HepG2 (cell line): Measurements from ENCODE around the gene DYTN. TPM values are rescaled to one million over a fixed set of nuclear protein-coding genes. Genes with fewer than 3 reads are reported as not detected.

Experiments used
- ATF1 ChIP-seq: IDR thresholded peaks from 2 replicates; pipeline ENCODE4 v1.6.1; 2016; ENCODE audit warnings: mild to moderate bottlenecking, control low read depth
- BHLHE40 ChIP-seq: IDR thresholded peaks from 2 replicates; pipeline ENCODE4 v1.6.1; 2011; ENCODE audit warnings: low read length, improper control_type of control experiment
- DBP ChIP-seq: sonication (generic); formaldehyde crosslinking; IDR thresholded peaks from 2 replicates; pipeline ENCODE4 v1.4.0; 2020; ENCODE audit warnings: missing genetic modification reagents; ENCODE audit errors: not compliant biosample characterization
- ESRRA ChIP-seq: sonication (generic); formaldehyde crosslinking; IDR thresholded peaks from 2 replicates; pipeline ENCODE4 v1.5.1; 2020; ENCODE audit warnings: mild to moderate bottlenecking, low read depth, missing genetic modification reagents
- GTF3A ChIP-seq: sonication (generic); formaldehyde crosslinking; conservative IDR thresholded peaks from 2 replicates; pipeline ENCODE4 v1.4.0; 2020; ENCODE audit warnings: mild to moderate bottlenecking, missing genetic modification reagents
- IKZF1 ChIP-seq: fragments of 450-650 bp; IDR thresholded peaks from 2 replicates; pipeline ENCODE4 v1.7.1; 2016
- NR1H2 ChIP-seq: sonication (generic); formaldehyde crosslinking; IDR thresholded peaks from 2 replicates; pipeline ENCODE4 v1.8.1; 2022; ENCODE audit warnings: low read depth, missing genetic modification reagents, borderline replicate concordance
- PHB2 ChIP-seq: fragments of 450-650 bp; IDR thresholded peaks from 2 replicates; pipeline ENCODE4 v1.6.1; 2018; ENCODE audit not compliant: partially characterized antibody
- RBM39 ChIP-seq: fragments of 200-400 bp; formaldehyde crosslinking; IDR thresholded peaks from one replicate; pipeline ENCODE4 v1.6.1; 2018; ENCODE audit warnings: antibody characterized with exemption, mild to moderate bottlenecking, low read depth, low read length; ENCODE audit not compliant: poor library complexity, severe bottlenecking
- REST ChIP-seq, 2 experiments: IDR thresholded peaks; 2 replicates each; pipeline ENCODE4 v1.6.1; 2011 to 2012; ENCODE audit warnings: low read length in 2 of 2, borderline replicate concordance in 1 of 2, low read depth in 1 of 2, mild to moderate bottlenecking in 1 of 2, moderate library complexity in 1 of 2
- TFAP4 ChIP-seq: sonication (generic); IDR thresholded peaks from 2 replicates; pipeline ENCODE4 v1.6.1; 2016; ENCODE audit warnings: low read depth, borderline replicate concordance
- ZBTB20 ChIP-seq: sonication (generic); formaldehyde crosslinking; IDR thresholded peaks from 2 replicates; pipeline ENCODE4 v1.8.1; 2023; ENCODE audit warnings: missing genetic modification reagents, low read depth, mild to moderate bottlenecking, borderline replicate concordance
- ZBTB7B ChIP-seq: sonication (generic); formaldehyde crosslinking; IDR thresholded peaks from 2 replicates; pipeline ENCODE4 v1.4.0; 2020; ENCODE audit warnings: missing genetic modification reagents
- ZMAT5 ChIP-seq: sonication (generic); formaldehyde crosslinking; IDR thresholded peaks from 2 replicates; pipeline ENCODE4 v1.5.0; 2020; ENCODE audit warnings: mild to moderate bottlenecking, low read depth, missing genetic modification reagents, borderline replicate concordance
- ZNF296 ChIP-seq: sonication (generic); formaldehyde crosslinking; conservative IDR thresholded peaks from 2 replicates; pipeline ENCODE4 v1.5.0; 2020; ENCODE audit warnings: mild to moderate bottlenecking, missing genetic modification reagents
- ZNF512 ChIP-seq: sonication (generic); formaldehyde crosslinking; IDR thresholded peaks from 2 replicates; pipeline ENCODE4 v1.4.0; 2020; ENCODE audit warnings: mild to moderate bottlenecking, missing genetic modification reagents
- ZNF616 ChIP-seq: sonication (generic); formaldehyde crosslinking; IDR thresholded peaks from 2 replicates; pipeline ENCODE4 v1.5.0; 2020; ENCODE audit warnings: low read depth, mild to moderate bottlenecking, missing genetic modification reagents
- ZNF704 ChIP-seq: sonication (generic); formaldehyde crosslinking; IDR thresholded peaks from 2 replicates; pipeline ENCODE4 v1.8.1; 2023; ENCODE audit warnings: mild to moderate bottlenecking, inconsistent platforms, moderate library complexity, missing genetic modification reagents, borderline replicate concordance
- ZNF775 ChIP-seq: sonication (generic); formaldehyde crosslinking; IDR thresholded peaks from 2 replicates; pipeline ENCODE4 v1.4.0; 2020; ENCODE audit warnings: missing genetic modification reagents, mild to moderate bottlenecking, moderate library complexity, borderline replicate concordance
- polyA plus RNA-seq, 8 experiments: library from polyadenylated mRNA; depleted of rRNA in 3 of 8; stranded (reverse) in 7 of 8; unstranded in 1 of 8; fragments of >200 nt; fragmentation: Illumina TruSeq in 4 of 8; extraction: Trizol in 4 of 8; gene quantifications; 2 replicates each; pipeline versions ENCODE4 v1.2.1 to v1.2.3, GENCODE V29; 2011 to 2016; ENCODE audit warnings: low read depth in 4 of 8, missing spikeins in 1 of 8, mixed read lengths in 1 of 8; ENCODE audit not compliant: insufficient read depth in 1 of 8
- total RNA-seq, 5 experiments: library from RNA; depleted of rRNA; stranded (reverse); fragments of >200 nt; fragmentation: Illumina TruSeq; extraction: Trizol; gene quantifications; 2 replicates each; pipeline ENCODE4 v1.2.3, GENCODE V29; 2016; ENCODE audit warnings: low read depth in 1 of 5

The DYTN gene
- total and polyA plus RNA-seq, 2 of the 13 experiments (the other 11 are each of a cell fraction or from before 2014, with no cell fraction given): not detected

- TF ChIP-seq TFAP4 (peak; percentile 50; the same call in 1 of the 2 replicates), PHB2 (no peak), ZBTB20 (no peak), ZNF296 (CRISPR knock-in tag) (no peak), IKZF1 (no peak), ZBTB7B (CRISPR knock-in tag) (peak; percentile 72; the same call in 1 of the 2 replicates), GTF3A (no peak), RBM39 (no peak), ESRRA (CRISPR knock-in tag) (0 out of 2 replicates have a peak, but pooled peaks have one; percentile 39), ZMAT5 (CRISPR knock-in tag) (no peak), ZNF512 (no peak; the same call in 1 of the 2 replicates), ZNF775 (CRISPR knock-in tag) (no peak), ATF1 (CRISPR knock-in tag) (peak; percentile 81), ZNF616 (CRISPR knock-in tag) (peak; percentile 92), BHLHE40 (0 out of 2 replicates have a peak, but pooled peaks have one; percentile 53), REST (IDR thresholded peaks at IDR 0.05; ENCODE audit: borderline replicate concordance in 1 of 2, low read depth in 1 of 2, low read length in 2 of 2) (peak in 1 of 2 experiments; percentile 85; a peak in 2 of 4 replicates), NR1H2 (CRISPR knock-in tag) (no peak), ZNF704 (CRISPR knock-in tag) (0 out of 2 replicates have a peak, but pooled peaks have one; percentile 54), DBP (peak; percentile 77)
Observed at GRCh38 chr2:206765242-206766056, 47.3 kb upstream of the DYTN start, which contains the start of the genes FASTKD2 and MDH1B (continued).
